Measurements from ENCODE around the gene GRB2. TPM values are rescaled to one million over a fixed set of nuclear protein-coding genes. Genes with fewer than 3 reads are reported as not detected.

The GRB2 gene
- total and polyA plus RNA-seq, 2 donors (not counting 1 experiment from before 2014, with no cell fraction given): 114 to 219 TPM

- Histone ChIP-seq H3K36me3 (replicated peaks in 1 of 2; ENCODE audit: control extremely low read depth in 1 of 2, control insufficient read depth in 1 of 2, extremely low read depth in 1 of 2, insufficient read depth in 2 of 2, low read length in 1 of 2) (peaks cover 0 to 29% of the 10 kb centered on the region in 2 experiments), H2AFZ (ENCODE audit: insufficient read depth, low read depth, low read length, poor library complexity, severe bottlenecking) (peak overlapping the region; percentile 89), H3K9me3 (ENCODE audit: control extremely low read depth in 1 of 3, control insufficient read depth in 2 of 3, insufficient read depth in 1 of 3, low read length in 2 of 3) (no peaks in the 10 kb centered on the region), H3K27ac (ENCODE audit: low read length in 2 of 2) (peak overlapping the region; percentile 84 to 90), H3K27me3 (replicated peaks in 1 of 4; ENCODE audit: control extremely low read depth in 1 of 4, control insufficient read depth in 3 of 4, insufficient read depth in 4 of 4, low read length in 3 of 4) (no peaks in the 10 kb centered on the region), H3K4me2 (replicated peaks; ENCODE audit: low read depth, low read length, poor library complexity, severe bottlenecking) (peak overlapping the region; percentile 95), H3K4me1 (ENCODE audit: control insufficient read depth in 2 of 2, insufficient read depth in 2 of 2, low read length in 2 of 2) (peaks cover 17 to 28% of the 10 kb centered on the region in 2 donors), H3K9ac (ENCODE audit: low read length) (peak overlapping the region; percentile 86), H4K20me1 (ENCODE audit: control insufficient read depth, insufficient read depth, low read length, poor library complexity, severe bottlenecking) (no peaks in the 10 kb centered on the region), H3K79me2 (ENCODE audit: control insufficient read depth, insufficient read depth, low read length) (peaks cover 24% of the 10 kb centered on the region), H3K4me3 (ENCODE audit: control extremely low read depth in 1 of 5, extremely low read depth in 1 of 5, insufficient read depth in 1 of 5, low read depth in 2 of 5, low read length in 4 of 5) (peak overlapping the region; percentile 27 to 98 (median 94))
- Mint-ChIP-seq H3K4me3 (peak overlapping the region; percentile 85), H3K27me3 (no peaks in the 10 kb centered on the region), H3K27ac (peak overlapping the region; percentile 89), H3K4me1 (peaks cover 23% of the 10 kb centered on the region), H3K9me3 (ENCODE audit: insufficient read depth) (no peaks in the 10 kb centered on the region)
- peak; percentile 41 for ATAC-seq (ENCODE audit: low read depth)
- DNase-seq: no peak
- intact Hi-C loops (cut with micrococcal nuclease): loop anchor here (2.0 kb wide), 1 partner anchor 28 kb away; no protein-coding TSS in a partner anchor
- ChIA-PET CTCF (interaction anchor here (0.6 to 3.7 kb wide), 43 partner anchors 9 to 493 kb away, joined by 3 to 62 read pairs (median 4); partner anchors contain the start of genes FDXR, GGA3, GRB2 and LLGL2), POLR2A (interaction anchor here (0.5 to 4.2 kb wide), 17 partner anchors 9 to 397 kb away, joined by 3 to 40 read pairs (median 3); partner anchors contain the start of genes GGA3, GRB2, MRPS7 and NUP85)
- 2% methylated on average over 47 of the region's 47 CpGs for WGBS (ENCODE audit: insufficient coverage)
- TF ChIP-seq EZH2 (IDR thresholded peaks at IDR 0.05; ENCODE audit: borderline replicate concordance, insufficient read depth, low read depth, low read length, poor library complexity, severe bottlenecking) (no peak), CTCF (IDR thresholded peaks at IDR 0.05) (no peak)
These were observed 135.1 kb downstream of the GRB2 start for GRCh38 chr17:75270218-75270965.

All from B cell (primary cell).